ENCODE results near the gene RNF151.

Gene RNF151

GRCh38 chr16:1924095-1924494, 42.6 kb upstream of the RNF151 start:
- Histone ChIP-seq H3K9ac (ENCODE audit: low read depth, low read length) (no peak overlapping the region), H3K27me3 (ENCODE audit: control insufficient read depth, insufficient read depth, low read length) (peaks cover 53% of the 10 kb centered on the region), H3K4me3 (ENCODE audit: low read depth, low read length) (0 out of 2 replicates have a peak overlapping the region, but pooled peaks have one; percentile 38), H3K27ac (ENCODE audit: low read depth, low read length) (no peak overlapping the region), H3K9me3 (ENCODE audit: control insufficient read depth, insufficient read depth, low read length) (no peaks in the 10 kb centered on the region), H3K36me3 (ENCODE audit: control insufficient read depth, insufficient read depth, low read length) (no peaks in the 10 kb centered on the region), H3K4me1 (ENCODE audit: control insufficient read depth, insufficient read depth, low read length) (0 out of 2 replicates have a peak, but pooled peaks cover 2% of the 10 kb centered on the region)

- Histone ChIP-seq H3K27ac (ENCODE audit: low read depth, low read length) (no peak overlapping the region), H3K4me1 (ENCODE audit: control insufficient read depth, insufficient read depth, low read length) (0 out of 2 replicates have a peak, but pooled peaks cover 2% of the 10 kb centered on the region), H3K36me3 (ENCODE audit: control insufficient read depth, insufficient read depth, low read length) (no peaks in the 10 kb centered on the region), H3K9ac (ENCODE audit: low read depth, low read length) (no peak overlapping the region), H3K4me3 (ENCODE audit: low read depth, low read length) (no peak overlapping the region), H3K27me3 (ENCODE audit: control insufficient read depth, insufficient read depth, low read length) (peaks cover 38% of the 10 kb centered on the region), H3K9me3 (ENCODE audit: control insufficient read depth, insufficient read depth, low read length) (no peaks in the 10 kb centered on the region)
Observed at GRCh38 chr16:1926271-1926670, 40.4 kb upstream of the RNF151 start.

GRCh38 chr16:1929105-1929504, 37.6 kb upstream of the RNF151 start:
- Histone ChIP-seq H3K27me3 (ENCODE audit: control insufficient read depth, insufficient read depth, low read length) (peaks cover 15% of the 10 kb centered on the region), H3K4me3 (ENCODE audit: low read depth, low read length) (peak overlapping the region; percentile 62), H3K9me3 (ENCODE audit: control insufficient read depth, insufficient read depth, low read length) (no peaks in the 10 kb centered on the region), H3K27ac (ENCODE audit: low read depth, low read length) (no peak overlapping the region), H3K9ac (ENCODE audit: low read depth, low read length) (no peak overlapping the region), H3K36me3 (ENCODE audit: control insufficient read depth, insufficient read depth, low read length) (no peaks in the 10 kb centered on the region), H3K4me1 (ENCODE audit: control insufficient read depth, insufficient read depth, low read length) (0 out of 2 replicates have a peak, but pooled peaks cover 2% of the 10 kb centered on the region)

DNA sequence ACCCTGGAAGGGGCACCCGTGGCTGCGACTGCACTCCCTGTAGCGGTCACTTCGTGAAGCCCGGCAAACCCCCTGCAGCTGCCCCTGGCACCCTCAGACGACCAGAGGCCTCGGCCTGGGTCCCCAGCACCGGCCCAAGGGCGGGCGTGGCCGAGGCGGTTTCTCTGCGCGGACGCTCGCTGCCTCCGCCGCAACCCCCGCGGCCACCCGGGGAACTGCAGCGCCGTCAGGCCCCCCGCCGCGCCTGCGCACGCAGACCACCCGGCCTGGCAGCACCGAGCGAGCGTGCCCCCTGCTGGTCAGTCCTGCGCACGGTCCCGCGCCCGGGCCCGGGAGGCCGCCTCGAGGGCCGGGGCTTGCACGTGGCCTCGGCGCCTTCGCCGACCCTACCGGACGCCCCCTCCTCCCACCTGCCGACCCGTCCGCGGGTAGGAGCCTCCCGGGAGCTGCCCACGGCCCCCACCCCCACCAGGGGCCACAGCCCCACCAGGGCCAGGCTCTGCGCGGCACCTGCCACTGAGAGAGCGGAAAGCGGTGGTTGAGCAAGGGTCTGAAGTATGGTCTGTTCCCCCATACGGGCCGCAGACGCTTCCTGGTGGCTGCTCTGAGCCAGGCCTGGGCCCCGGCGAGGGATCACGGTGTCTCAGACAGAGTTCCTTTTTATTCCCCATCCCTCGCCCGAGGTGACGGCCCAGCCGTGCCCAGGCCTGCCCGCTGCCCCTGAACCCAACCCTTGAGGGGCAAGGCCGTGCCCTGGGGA, 36.9 kb upstream of the RNF151 start:
- no peak overlapping the region for H3K9ac ChIP-seq (ENCODE audit: low read depth, low read length)
- H3K36me3 ChIP-seq (ENCODE audit: control insufficient read depth, insufficient read depth, low read length) = no peaks in the 10 kb centered on the region
- H3K4me3 ChIP-seq (ENCODE audit: low read depth, low read length) = peak overlapping the region; percentile 62
- peaks cover 8% of the 10 kb centered on the region for H3K27me3 ChIP-seq (ENCODE audit: control insufficient read depth, insufficient read depth, low read length)
- H3K4me1 ChIP-seq (ENCODE audit: control insufficient read depth, insufficient read depth, low read length) = 0 out of 2 replicates have a peak, but pooled peaks cover 2% of the 10 kb centered on the region
- H3K9me3 ChIP-seq (ENCODE audit: control insufficient read depth, insufficient read depth, low read length) = no peaks in the 10 kb centered on the region
- H3K27ac ChIP-seq (ENCODE audit: low read depth, low read length) = no peak overlapping the region

DNA sequence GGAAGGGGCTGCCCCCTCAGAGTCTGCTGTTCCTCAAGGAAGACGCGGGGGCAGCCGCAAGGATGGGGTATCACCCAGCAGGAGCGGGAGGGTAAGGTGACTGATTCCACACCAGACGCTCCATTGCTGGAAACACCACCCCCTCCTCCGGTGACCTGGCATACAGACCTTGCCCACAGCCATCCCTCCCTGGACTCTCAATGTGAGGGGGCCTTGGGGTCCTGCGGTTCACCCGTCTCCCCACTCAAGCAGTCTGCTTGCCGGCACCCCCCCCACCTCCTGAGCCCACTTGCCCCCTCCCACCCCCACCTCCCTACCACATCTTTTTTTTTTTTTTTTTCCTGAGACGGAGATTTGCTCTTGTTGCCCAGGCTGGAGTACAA, 36.3 kb upstream of the RNF151 start:
- Histone ChIP-seq H3K27ac (ENCODE audit: low read depth, low read length) (no peak overlapping the region), H3K36me3 (ENCODE audit: control insufficient read depth, insufficient read depth, low read length) (no peaks in the 10 kb centered on the region), H3K27me3 (ENCODE audit: control insufficient read depth, insufficient read depth, low read length) (peaks cover 6% of the 10 kb centered on the region), H3K4me1 (ENCODE audit: control insufficient read depth, insufficient read depth, low read length) (0 out of 2 replicates have a peak, but pooled peaks cover 2% of the 10 kb centered on the region), H3K4me3 (ENCODE audit: low read depth, low read length) (no peak overlapping the region), H3K9ac (ENCODE audit: low read depth, low read length) (no peak overlapping the region), H3K9me3 (ENCODE audit: control insufficient read depth, insufficient read depth, low read length) (no peaks in the 10 kb centered on the region)

DNA sequence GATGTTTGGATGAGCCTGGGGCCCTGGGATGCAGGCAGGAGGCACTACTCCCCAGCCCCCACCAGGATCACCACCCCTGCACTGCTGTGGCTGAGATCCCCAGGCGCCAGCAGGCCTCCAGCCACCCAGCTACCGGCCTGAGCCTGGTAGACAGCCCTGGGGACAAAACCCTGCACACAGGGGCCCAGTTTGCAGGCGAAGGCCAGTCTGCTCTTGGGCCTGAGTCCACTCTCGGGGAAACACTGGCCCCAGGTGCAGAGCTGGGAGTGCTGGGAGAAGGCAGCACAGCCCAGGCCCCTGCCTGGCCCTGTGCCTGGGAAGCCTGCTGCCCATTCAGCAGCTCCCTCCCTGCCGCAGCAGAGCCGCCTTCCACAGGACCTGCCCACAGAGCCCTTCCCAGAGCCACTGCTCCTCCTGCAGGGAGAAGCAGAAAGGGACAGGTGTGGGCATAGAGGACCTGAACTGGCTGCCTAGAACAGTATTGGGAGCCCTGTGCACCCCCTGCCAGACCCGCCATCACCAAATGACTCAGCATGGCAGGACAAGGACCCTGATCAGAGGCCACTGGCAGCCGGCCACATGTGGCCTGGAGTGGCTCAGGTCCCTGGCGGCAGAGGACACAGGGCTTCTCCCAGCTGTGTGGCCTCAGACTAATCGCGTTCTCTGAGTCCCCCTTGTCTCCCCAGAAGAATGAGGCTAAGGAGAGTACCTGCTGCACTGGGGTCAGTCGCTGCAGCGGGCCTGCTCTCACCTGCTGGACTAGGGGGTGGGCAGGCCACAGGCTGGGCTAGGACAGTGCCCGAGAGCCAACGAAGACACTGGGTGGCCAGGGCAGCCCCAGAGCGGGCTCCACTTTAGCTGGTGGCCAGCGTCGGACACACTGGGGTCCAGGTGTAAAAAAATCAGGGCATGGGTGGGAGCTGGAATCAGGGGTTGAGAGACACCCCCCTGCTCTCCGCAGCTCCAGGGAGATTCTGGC, 34.3 kb upstream of the RNF151 start:
- peaks cover 6% of the 10 kb centered on the region for H3K27me3 ChIP-seq (ENCODE audit: control insufficient read depth, insufficient read depth, low read length)
- no peaks in the 10 kb centered on the region for H3K36me3 ChIP-seq (ENCODE audit: control insufficient read depth, insufficient read depth, low read length)
- 0 out of 2 replicates have a peak, but pooled peaks cover 2% of the 10 kb centered on the region for H3K4me1 ChIP-seq (ENCODE audit: control insufficient read depth, insufficient read depth, low read length)
- H3K9me3 ChIP-seq (ENCODE audit: control insufficient read depth, insufficient read depth, low read length) = no peaks in the 10 kb centered on the region
- H3K27ac ChIP-seq (ENCODE audit: low read depth, low read length) = no peak overlapping the region
- H3K4me3 ChIP-seq (ENCODE audit: low read depth, low read length) = no peak overlapping the region
- H3K9ac ChIP-seq (ENCODE audit: low read depth, low read length) = no peak overlapping the region

DNA sequence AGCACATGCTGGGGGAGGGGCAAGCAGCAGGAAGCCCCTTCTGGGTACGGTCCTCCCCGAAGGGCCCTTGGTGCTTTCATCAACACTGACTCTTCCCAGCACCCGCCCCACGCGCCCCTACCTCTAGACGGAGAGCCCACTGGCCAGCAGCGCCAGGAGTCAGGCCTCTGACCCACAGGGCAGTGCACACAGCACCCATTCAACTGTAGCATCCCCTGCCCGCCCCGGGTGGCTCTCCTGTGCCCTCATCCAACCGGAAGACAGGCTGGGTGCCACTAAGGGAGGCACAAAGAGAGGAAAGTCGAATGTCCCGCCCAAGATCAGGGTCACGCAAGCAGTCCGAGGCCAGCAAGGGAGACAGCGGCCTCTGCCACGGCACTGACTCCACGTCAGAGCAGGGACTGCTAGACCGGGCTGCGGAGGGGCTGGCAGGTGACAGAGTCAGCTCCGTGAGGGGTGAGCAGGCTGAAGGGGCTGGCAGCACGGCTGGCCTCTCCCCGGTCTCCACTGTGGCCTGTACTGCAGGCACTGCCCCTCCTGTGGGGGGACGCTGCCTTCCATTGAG, 33.5 kb upstream of the RNF151 start:
- Histone ChIP-seq H3K9ac (ENCODE audit: low read depth, low read length) (no peak overlapping the region), H3K27me3 (ENCODE audit: control insufficient read depth, insufficient read depth, low read length) (peaks cover 6% of the 10 kb centered on the region), H3K9me3 (ENCODE audit: control insufficient read depth, insufficient read depth, low read length) (no peaks in the 10 kb centered on the region), H3K4me3 (ENCODE audit: low read depth, low read length) (no peak overlapping the region), H3K4me1 (ENCODE audit: control insufficient read depth, insufficient read depth, low read length) (0 out of 2 replicates have a peak, but pooled peaks cover 2% of the 10 kb centered on the region), H3K27ac (ENCODE audit: low read depth, low read length) (no peak overlapping the region), H3K36me3 (ENCODE audit: control insufficient read depth, insufficient read depth, low read length) (peaks cover 6% of the 10 kb centered on the region)

GRCh38 chr16:1936945-1937479, 29.6 kb upstream of the RNF151 start:
- H3K27ac ChIP-seq (ENCODE audit: low read depth, low read length) = no peak overlapping the region

DNA sequence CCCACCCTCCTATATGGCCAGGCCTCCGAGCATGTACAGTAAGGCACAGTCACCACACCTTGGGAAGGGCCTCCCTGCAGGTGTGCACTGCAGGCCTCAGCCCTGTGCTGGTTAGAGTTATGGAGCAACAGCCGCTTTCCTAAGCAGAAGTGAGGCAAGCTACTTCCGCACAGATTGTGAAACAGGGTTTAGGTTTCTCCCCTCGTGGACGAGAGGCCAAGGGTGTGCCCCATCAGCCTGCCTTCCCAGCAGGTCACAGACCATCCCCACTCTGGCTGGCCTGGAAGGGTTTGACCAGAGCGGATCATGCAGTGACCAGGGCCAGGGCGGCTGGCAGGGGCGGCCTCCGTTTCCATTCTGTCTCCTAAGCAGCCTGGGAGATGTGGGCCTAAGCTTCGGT, 28.3 kb upstream of the RNF151 start:
- no peaks in the 10 kb centered on the region for H3K27me3 ChIP-seq (ENCODE audit: control insufficient read depth, insufficient read depth, low read length)
- H3K9ac ChIP-seq (ENCODE audit: low read depth, low read length) = no peak overlapping the region
- H3K4me1 ChIP-seq (ENCODE audit: control insufficient read depth, insufficient read depth, low read length) = peaks cover 9% of the 10 kb centered on the region
- no peak overlapping the region for H3K4me3 ChIP-seq (ENCODE audit: low read depth, low read length)
- peaks cover 26% of the 10 kb centered on the region for H3K36me3 ChIP-seq (ENCODE audit: control insufficient read depth, insufficient read depth, low read length)
- no peak overlapping the region for H3K27ac ChIP-seq (ENCODE audit: low read depth, low read length)
- no peaks in the 10 kb centered on the region for H3K9me3 ChIP-seq (ENCODE audit: control insufficient read depth, insufficient read depth, low read length)

More at GRCh38 chr16:1936945-1937479, 29.6 kb upstream of the RNF151 start:
- no peaks in the 10 kb centered on the region for H3K27me3 ChIP-seq (ENCODE audit: control insufficient read depth, insufficient read depth, low read length)
- no peak overlapping the region for H3K4me3 ChIP-seq (ENCODE audit: low read depth, low read length)
- no peak overlapping the region for H3K9ac ChIP-seq (ENCODE audit: low read depth, low read length)
- H3K9me3 ChIP-seq (ENCODE audit: control insufficient read depth, insufficient read depth, low read length) = no peaks in the 10 kb centered on the region
- H3K4me1 ChIP-seq (ENCODE audit: control insufficient read depth, insufficient read depth, low read length) = peaks cover 3% of the 10 kb centered on the region
- H3K36me3 ChIP-seq (ENCODE audit: control insufficient read depth, insufficient read depth, low read length) = peaks cover 26% of the 10 kb centered on the region

DNA sequence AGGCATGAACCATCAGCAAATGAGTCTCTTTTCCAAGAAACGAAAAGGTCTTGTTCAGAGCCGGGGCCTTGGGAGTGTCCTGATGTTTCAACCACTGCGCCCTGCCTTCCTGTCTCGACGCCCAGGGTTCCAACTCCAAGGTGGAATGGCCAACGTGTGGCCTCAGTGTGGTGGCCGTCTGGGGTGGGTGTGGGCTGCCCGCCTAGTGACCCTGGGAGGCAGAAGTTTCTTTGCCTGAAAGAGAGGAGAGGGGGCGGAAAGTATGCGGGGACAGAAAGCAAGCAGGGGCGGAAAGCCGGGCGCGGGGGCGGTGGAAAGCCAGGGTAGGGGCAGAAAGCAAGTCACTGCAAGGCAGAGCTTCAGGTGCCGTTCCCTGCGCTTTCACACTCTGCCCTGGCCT, 27.7 kb upstream of the RNF151 start:
- H3K4me3 ChIP-seq (ENCODE audit: low read depth, low read length) = no peak overlapping the region
- H3K36me3 ChIP-seq (ENCODE audit: control insufficient read depth, insufficient read depth, low read length) = peaks cover 26% of the 10 kb centered on the region
- H3K9me3 ChIP-seq (ENCODE audit: control insufficient read depth, insufficient read depth, low read length) = no peaks in the 10 kb centered on the region
- no peaks in the 10 kb centered on the region for H3K27me3 ChIP-seq (ENCODE audit: control insufficient read depth, insufficient read depth, low read length)
- H3K27ac ChIP-seq (ENCODE audit: low read depth, low read length) = no peak overlapping the region
- H3K9ac ChIP-seq (ENCODE audit: low read depth, low read length) = no peak overlapping the region
- peaks cover 9% of the 10 kb centered on the region for H3K4me1 ChIP-seq (ENCODE audit: control insufficient read depth, insufficient read depth, low read length)
